Gastrocnemius medialis (tissue), 4 donors: ENCODE data around the gene COG7.

Experiments used
- CTCF ChIP-seq, 5 experiments: fragments of 450-650 bp in 3 of 5; fragments of 200-600 bp in 2 of 5; sonication (generic) in 2 of 5; IDR thresholded peaks in 4 of 5; conservative IDR thresholded peaks in 1 of 5; 1 replicate in 4 of 5; 2 replicates in 1 of 5; pipeline ENCODE4 v1.5.1; 2016 to 2019; ENCODE audit warnings: antibody characterized with exemption in 5 of 5, mild to moderate bottlenecking in 3 of 5, moderate library complexity in 3 of 5
- POLR2A ChIP-seq, 2 donors: fragments of 450-650 bp; IDR thresholded peaks; one replicate each; pipeline ENCODE4 v1.6.1; 2017; ENCODE audit warnings: antibody characterized with exemption in 2 of 2, mild to moderate bottlenecking in 2 of 2, moderate library complexity in 2 of 2

GRCh38 chr16:23480257-23480656 lies 27.3 kb upstream of the COG7 start:
- TF ChIP-seq CTCF (IDR thresholded peaks at IDR 0.05 in 4 of 5, conservative IDR thresholded peaks at IDR 0.05 in 1 of 5) (no peak), POLR2A (IDR thresholded peaks at IDR 0.05) (no peak)
